ENCODE data around the gene TNPO1. TPM values are rescaled to one million over a fixed set of nuclear protein-coding genes. Genes with fewer than 3 reads are reported as not detected.

The TNPO1 gene
- total RNA-seq, 1 experiment from 2014 or later = 99.7 TPM

- in situ Hi-C loops (cut with HindIII; ENCODE audit: low pct_unique_long_range_greater_than_20kb, low sequenced_read_pairs) = no loop called here
- peak; percentile 43 for DNase-seq (ENCODE audit: low read depth)
These were observed 729 bp upstream of the TNPO1 start for GRCh38 chr5:72815580-72816283.

GRCh38 chr5:72817076-72817481, 618 bp downstream of the TNPO1 start:
- no peak for DNase-seq (ENCODE audit: low read depth)
- in situ Hi-C loops (cut with HindIII; ENCODE audit: low pct_unique_long_range_greater_than_20kb, low sequenced_read_pairs) = no loop called here

- in situ Hi-C loops (cut with HindIII; ENCODE audit: low pct_unique_long_range_greater_than_20kb, low sequenced_read_pairs) = no loop called here
- peak; percentile 49 for DNase-seq (ENCODE audit: low read depth)
These were observed 1.3 kb downstream of the TNPO1 start for GRCh38 chr5:72817671-72818266.

GRCh38 chr5:72818866-72819534, 2.5 kb downstream of the TNPO1 start:
- DNase-seq (ENCODE audit: low read depth) = peak; percentile 79
- in situ Hi-C loops (cut with HindIII; ENCODE audit: low pct_unique_long_range_greater_than_20kb, low sequenced_read_pairs) = no loop called here

- DNase-seq (ENCODE audit: low read depth) = no peak
- in situ Hi-C loops (cut with HindIII; ENCODE audit: low pct_unique_long_range_greater_than_20kb, low sequenced_read_pairs) = no loop called here
These were observed 5.3 kb downstream of the TNPO1 start for GRCh38 chr5:72821776-72822175.

- no peak for DNase-seq (ENCODE audit: low read depth)
- in situ Hi-C loops (cut with HindIII; ENCODE audit: low pct_unique_long_range_greater_than_20kb, low sequenced_read_pairs) = no loop called here
These were observed 6.5 kb downstream of the TNPO1 start for GRCh38 chr5:72822944-72823343.

- in situ Hi-C loops (cut with HindIII; ENCODE audit: low pct_unique_long_range_greater_than_20kb, low sequenced_read_pairs) = no loop called here
- no peak for DNase-seq (ENCODE audit: low read depth)
These were observed 13.2 kb downstream of the TNPO1 start for GRCh38 chr5:72829707-72830106.

GRCh38 chr5:72830362-72830761, 13.9 kb downstream of the TNPO1 start:
- DNase-seq (ENCODE audit: low read depth) = no peak
- in situ Hi-C loops (cut with HindIII; ENCODE audit: low pct_unique_long_range_greater_than_20kb, low sequenced_read_pairs) = no loop called here

- DNase-seq (ENCODE audit: low read depth) = no peak
- in situ Hi-C loops (cut with HindIII; ENCODE audit: low pct_unique_long_range_greater_than_20kb, low sequenced_read_pairs) = no loop called here
These were observed 15.2 kb downstream of the TNPO1 start for GRCh38 chr5:72831685-72832084.

- DNase-seq (ENCODE audit: low read depth) = no peak
- in situ Hi-C loops (cut with HindIII; ENCODE audit: low pct_unique_long_range_greater_than_20kb, low sequenced_read_pairs) = no loop called here
These were observed 18.5 kb downstream of the TNPO1 start for GRCh38 chr5:72834924-72835323.

GRCh38 chr5:72835633-72836032, 19.2 kb downstream of the TNPO1 start:
- in situ Hi-C loops (cut with HindIII; ENCODE audit: low pct_unique_long_range_greater_than_20kb, low sequenced_read_pairs) = no loop called here
- no peak for DNase-seq (ENCODE audit: low read depth)

GRCh38 chr5:72836810-72837209, 20.3 kb downstream of the TNPO1 start:
- no peak for DNase-seq (ENCODE audit: low read depth)
- in situ Hi-C loops (cut with HindIII; ENCODE audit: low pct_unique_long_range_greater_than_20kb, low sequenced_read_pairs) = no loop called here

GRCh38 chr5:72837524-72838096, 21.1 kb downstream of the TNPO1 start:
- in situ Hi-C loops (cut with HindIII; ENCODE audit: low pct_unique_long_range_greater_than_20kb, low sequenced_read_pairs) = no loop called here

GRCh38 chr5:72840041-72840440, 23.6 kb downstream of the TNPO1 start:
- in situ Hi-C loops (cut with HindIII; ENCODE audit: low pct_unique_long_range_greater_than_20kb, low sequenced_read_pairs) = no loop called here

More at GRCh38 chr5:72837524-72838096, 21.1 kb downstream of the TNPO1 start:
- DNase-seq (ENCODE audit: low read depth) = peak; percentile 64

GRCh38 chr5:72841756-72842535, 25.5 kb downstream of the TNPO1 start:
- in situ Hi-C loops (cut with HindIII; ENCODE audit: low pct_unique_long_range_greater_than_20kb, low sequenced_read_pairs) = no loop called here
- peak; percentile 53 for DNase-seq (ENCODE audit: low read depth)

More at GRCh38 chr5:72840041-72840440, 23.6 kb downstream of the TNPO1 start:
- no peak for DNase-seq (ENCODE audit: low read depth)

GRCh38 chr5:72842816-72843215, 26.4 kb downstream of the TNPO1 start:
- DNase-seq (ENCODE audit: low read depth) = peak; percentile 90
- in situ Hi-C loops (cut with HindIII; ENCODE audit: low pct_unique_long_range_greater_than_20kb, low sequenced_read_pairs) = no loop called here

- peak; percentile 45 for DNase-seq (ENCODE audit: low read depth)
- in situ Hi-C loops (cut with HindIII; ENCODE audit: low pct_unique_long_range_greater_than_20kb, low sequenced_read_pairs) = no loop called here
These were observed 27.8 kb downstream of the TNPO1 start for GRCh38 chr5:72844218-72844603.

GRCh38 chr5:72845889-72846288, 29.4 kb downstream of the TNPO1 start:
- in situ Hi-C loops (cut with HindIII; ENCODE audit: low pct_unique_long_range_greater_than_20kb, low sequenced_read_pairs) = no loop called here
- no peak for DNase-seq (ENCODE audit: low read depth)

Data from Caki2 (cell line).